Body of pancreas (tissue), 4 donors: ENCODE data around the gene YIF1A.

ENCODE experiments used
- POLR2A ChIP-seq, 3 donors: fragments of 450-650 bp; IDR thresholded peaks; one replicate each; pipeline ENCODE4 v1.6.1; 2016; ENCODE audit warnings: antibody characterized with exemption in 3 of 3, mild to moderate bottlenecking in 2 of 3
- TF ChIP-seq, protein P1 (sequence below), 7 experiments: fragments of 450-650 bp in 4 of 7; fragments of 200-600 bp in 3 of 7; sonication (generic) in 3 of 7; IDR thresholded peaks; one replicate each; pipeline ENCODE4 v1.5.1; 2016 to 2019; ENCODE audit warnings: antibody characterized with exemption in 7 of 7

DNA sequence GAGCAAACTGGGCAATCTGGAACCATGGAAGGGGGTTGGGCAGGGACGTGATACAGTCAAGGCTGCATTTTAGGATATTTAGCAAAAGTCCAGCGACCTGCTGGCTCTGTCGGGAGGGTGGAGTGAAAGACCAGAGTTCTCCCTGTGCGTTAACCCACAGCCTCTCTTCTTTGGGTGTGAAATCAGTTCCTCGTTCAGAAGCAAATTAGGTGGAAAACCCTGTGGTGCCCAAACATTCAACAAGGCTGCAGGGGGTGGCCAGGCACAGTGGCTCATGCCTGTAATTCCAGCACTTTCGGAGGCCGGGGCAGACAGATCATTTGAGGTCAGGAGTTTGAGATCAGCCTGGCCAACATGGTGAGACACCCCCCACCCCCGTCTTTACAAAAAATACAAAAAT lies 8.7 kb upstream of the YIF1A start:
- TF ChIP-seq, protein P1, sequence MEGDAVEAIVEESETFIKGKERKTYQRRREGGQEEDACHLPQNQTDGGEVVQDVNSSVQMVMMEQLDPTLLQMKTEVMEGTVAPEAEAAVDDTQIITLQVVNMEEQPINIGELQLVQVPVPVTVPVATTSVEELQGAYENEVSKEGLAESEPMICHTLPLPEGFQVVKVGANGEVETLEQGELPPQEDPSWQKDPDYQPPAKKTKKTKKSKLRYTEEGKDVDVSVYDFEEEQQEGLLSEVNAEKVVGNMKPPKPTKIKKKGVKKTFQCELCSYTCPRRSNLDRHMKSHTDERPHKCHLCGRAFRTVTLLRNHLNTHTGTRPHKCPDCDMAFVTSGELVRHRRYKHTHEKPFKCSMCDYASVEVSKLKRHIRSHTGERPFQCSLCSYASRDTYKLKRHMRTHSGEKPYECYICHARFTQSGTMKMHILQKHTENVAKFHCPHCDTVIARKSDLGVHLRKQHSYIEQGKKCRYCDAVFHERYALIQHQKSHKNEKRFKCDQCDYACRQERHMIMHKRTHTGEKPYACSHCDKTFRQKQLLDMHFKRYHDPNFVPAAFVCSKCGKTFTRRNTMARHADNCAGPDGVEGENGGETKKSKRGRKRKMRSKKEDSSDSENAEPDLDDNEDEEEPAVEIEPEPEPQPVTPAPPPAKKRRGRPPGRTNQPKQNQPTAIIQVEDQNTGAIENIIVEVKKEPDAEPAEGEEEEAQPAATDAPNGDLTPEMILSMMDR (IDR thresholded peaks at IDR 0.05): no peak
- no peak for TF ChIP-seq POLR2A (IDR thresholded peaks at IDR 0.05)
